MCF 10A (cell line): ENCODE measurements around the gene PARD6G. TPM values are rescaled to one million over a fixed set of nuclear protein-coding genes. Genes with fewer than 3 reads are reported as not detected.

Source experiments
- BruUV-seq: library from RNA; stranded (reverse); fragments of 400-500 nt; replicated peaks from 2 replicates; lab custom pipeline; 2021; lab: Mats Ljungman, UMichigan
- CTCF ChIA-PET: fragments of 300-600 bp; sonication (Branson Sonifier 250); formaldehyde crosslinking; extraction: SDS; loops from one replicate; lab custom pipeline; 2021; ENCODE audit warnings: antibody characterized with exemption, inconsistent platforms; lab: Yijun Ruan, JAX
- POLR2A ChIA-PET: fragments of 300-600, 350-650 bp; sonication (Branson Sonifier 250); formaldehyde crosslinking; extraction: SDS; loops from one replicate; lab custom pipeline; 2020; ENCODE audit warnings: antibody characterized with exemption, inconsistent platforms; lab: Yijun Ruan, JAX
- DNase-seq: peaks from one replicate; pipeline ENCODE4 v3.0.0-alpha.2; 2018; ENCODE audit not compliant: unreplicated experiment
- H3K27ac Mint-ChIP-seq: one replicate; pipeline ENCODE4 v1.8.0; 2022; ENCODE audit warnings: mild to moderate bottlenecking, low read depth, mixed read lengths; ENCODE audit not compliant: unreplicated experiment
- H3K27me3 Mint-ChIP-seq: one replicate; pipeline ENCODE4 v1.8.0; 2022; ENCODE audit warnings: mixed read lengths; ENCODE audit not compliant: insufficient read depth, unreplicated experiment
- H3K36me3 Mint-ChIP-seq: one replicate; pipeline ENCODE4 v1.8.0; 2022; ENCODE audit warnings: mild to moderate bottlenecking, moderate library complexity, mixed read lengths; ENCODE audit not compliant: insufficient read depth, unreplicated experiment
- H3K4me1 Mint-ChIP-seq: one replicate; pipeline ENCODE4 v1.8.0; 2022; ENCODE audit warnings: mixed read lengths; ENCODE audit not compliant: insufficient read depth, unreplicated experiment
- H3K4me3 Mint-ChIP-seq: one replicate; pipeline ENCODE4 v1.8.0; 2022; ENCODE audit warnings: mild to moderate bottlenecking, moderate library complexity, mixed read lengths; ENCODE audit not compliant: unreplicated experiment
- H3K9me3 Mint-ChIP-seq: one replicate; pipeline ENCODE4 v1.8.0; 2022; ENCODE audit warnings: mixed read lengths; ENCODE audit not compliant: unreplicated experiment
- CTCF ChIP-seq: fragments of 200-600 bp; IDR thresholded peaks from one replicate; pipeline ENCODE4 v1.8.0; 2022; ENCODE audit warnings: antibody characterized with exemption, mild to moderate bottlenecking; ENCODE audit not compliant: unreplicated experiment
- intact Hi-C: fragments of 100-400 bp; cut with micrococcal nuclease; formaldehyde crosslinking; loops from 2 replicates; pipeline ENCODE4 v1.14.1; 2022
- total RNA-seq: library from RNA; stranded (reverse); gene quantifications from 2 replicates; pipeline ENCODE4 v1.2.3, GENCODE V29; 2022

PARD6G gene
- total RNA-seq, 1 experiment from 2014 or later: 8.1 TPM

GRCh38 chr18:80234398-80234797, 12.9 kb downstream of the PARD6G start:
- Mint-ChIP-seq H3K4me3 (no peak overlapping the region), H3K9me3 (no peaks in the 10 kb centered on the region), H3K27me3 (no peaks in the 10 kb centered on the region), H3K36me3 (no peaks in the 10 kb centered on the region), H3K27ac (peak overlapping the region; percentile 64), H3K4me1 (peaks cover 10% of the 10 kb centered on the region)
- TF ChIP-seq CTCF: no peak
- ChIA-PET CTCF (interaction anchor here (0.6 to 1.0 kb wide), 3 partner anchors 21 to 62 kb away, joined by 4 to 5 read pairs (median 5); no protein-coding TSS in a partner anchor), POLR2A (interaction anchor here (1.0 kb wide), 1 partner anchor 13 kb away, joined by 6 read pairs; the partner anchor contains the start of gene PARD6G)
- no TSS peak for BruUV-seq
- no peak for DNase-seq
- intact Hi-C loops: no loop called here

- H3K36me3 Mint-ChIP-seq: no peaks in the 10 kb centered on the region
Measured at GRCh38 chr18:80233899-80234298, 13.4 kb downstream of the PARD6G start.

GRCh38 chr18:80233201-80233835, 14.0 kb downstream of the PARD6G start:
- POLR2A ChIA-PET: interaction anchor here (1.0 to 1.4 kb wide), 3 partner anchors 14 to 64 kb away, joined by 3 to 6 read pairs (median 4); partner anchors contain the start of gene PARD6G
- Mint-ChIP-seq H3K36me3 (no peaks in the 10 kb centered on the region), H3K27me3 (no peaks in the 10 kb centered on the region), H3K9me3 (no peaks in the 10 kb centered on the region), H3K4me3 (no peak overlapping the region), H3K27ac (no peak overlapping the region), H3K4me1 (peaks cover 10% of the 10 kb centered on the region)
- no peak for TF ChIP-seq CTCF
- DNase-seq: no peak
- BruUV-seq: no TSS peak
- CTCF ChIA-PET: interaction anchor here (1.9 kb wide), 1 partner anchor 23 kb away, joined by 5 read pairs; no protein-coding TSS in a partner anchor
- intact Hi-C loops: no loop called here

More at GRCh38 chr18:80233899-80234298, 13.4 kb downstream of the PARD6G start:
- Mint-ChIP-seq H3K4me3 (no peak overlapping the region), H3K27ac (peak overlapping the region; percentile 64), H3K4me1 (peaks cover 10% of the 10 kb centered on the region), H3K27me3 (no peaks in the 10 kb centered on the region), H3K9me3 (no peaks in the 10 kb centered on the region)
- TF ChIP-seq CTCF: no peak
- ChIA-PET POLR2A (interaction anchor here (1.0 to 1.4 kb wide), 3 partner anchors 13 to 65 kb away, joined by 3 to 6 read pairs (median 4); partner anchors contain the start of gene PARD6G), CTCF (interaction anchor here (0.6 to 1.9 kb wide), 4 partner anchors 20 to 62 kb away, joined by 4 to 5 read pairs (median 5); no protein-coding TSS in a partner anchor)
- no TSS peak for BruUV-seq
- DNase-seq: peak; percentile 62
- intact Hi-C loops: no loop called here

- no peak overlapping the region for H3K4me3 Mint-ChIP-seq
- no TSS peak for BruUV-seq
- no peak for TF ChIP-seq CTCF
- H3K9me3 Mint-ChIP-seq: no peaks in the 10 kb centered on the region
- POLR2A ChIA-PET: interaction anchor here (1.4 kb wide), 1 partner anchor 25 kb away, joined by 4 read pairs; no protein-coding TSS in a partner anchor
- intact Hi-C loops: no loop called here
- no peak overlapping the region for H3K27ac Mint-ChIP-seq
- no peaks in the 10 kb centered on the region for H3K27me3 Mint-ChIP-seq
- DNase-seq: no peak
- H3K4me1 Mint-ChIP-seq: peaks cover 10% of the 10 kb centered on the region
- H3K36me3 Mint-ChIP-seq: no peaks in the 10 kb centered on the region
- CTCF ChIA-PET: interaction anchor here (1.9 kb wide), 1 partner anchor 23 kb away, joined by 5 read pairs; no protein-coding TSS in a partner anchor
Measured at GRCh38 chr18:80232710-80233109, 14.6 kb downstream of the PARD6G start.
